NB4 (cell line): ENCODE data around the gene LRBA.

ENCODE experiments used
- CTCF ChIP-seq: IDR thresholded peaks from one replicate; pipeline ENCODE4 v1.5.1; 2012; ENCODE audit warnings: low read depth, low read length
- MYC ChIP-seq: IDR thresholded peaks from 2 replicates; pipeline ENCODE4 v1.6.1; 2011; ENCODE audit warnings: low read depth, low read length
- POLR2A ChIP-seq: IDR thresholded peaks from 2 replicates; pipeline ENCODE4 v1.6.1; 2011; ENCODE audit warnings: mild to moderate bottlenecking; ENCODE audit not compliant: insufficient read length; ENCODE audit errors: extremely low read depth

GRCh38 chr4:150540959-150541360 lies 474.1 kb downstream of the LRBA start:
- no peak for TF ChIP-seq CTCF
- no peak for TF ChIP-seq POLR2A
- TF ChIP-seq MYC = no peak
